Keratinocyte (primary cell): ENCODE data around the gene NRP1. TPM values are rescaled to one million over a fixed set of nuclear protein-coding genes. Genes with fewer than 3 reads are reported as not detected.

Experiments used
- DNase-seq: peaks from one replicate; pipeline ENCODE4 v3.0.0-alpha.2; 2011; ENCODE audit warnings: low read depth, missing footprints, low spot score
- FAIRE-seq: peaks from 2 replicates; lab custom pipeline; 2011; peaks lifted over from hg19 to GRCh38; lab: Jason Lieb, UNC
- H2AFZ ChIP-seq: 2 replicates; pipeline ENCODE4 v1.6.0; 2012; ENCODE audit warnings: low read length, control low read depth, inconsistent platforms; ENCODE audit not compliant: control insufficient read depth
- H3K27ac ChIP-seq: 2 replicates; pipeline ENCODE4 v1.5.1; 2011; ENCODE audit warnings: low read length; ENCODE audit not compliant: control insufficient read depth, insufficient read depth
- H3K27me3 ChIP-seq: 3 replicates; pipeline ENCODE4 v1.6.0; 2011; ENCODE audit warnings: low read length; ENCODE audit not compliant: control insufficient read depth, insufficient read depth; ENCODE audit errors: extremely low read depth
- H3K36me3 ChIP-seq, 2 experiments: 2 replicates in 1 of 2; 3 replicates in 1 of 2; pipeline ENCODE4 v1.5.1; 2011; ENCODE audit warnings: low read length in 2 of 2, mild to moderate bottlenecking in 1 of 2; ENCODE audit not compliant: control insufficient read depth in 2 of 2, insufficient read depth in 2 of 2; ENCODE audit errors: extremely low read depth in 1 of 2
- H3K4me1 ChIP-seq: 3 replicates; pipeline ENCODE4 v1.5.1; 2011; ENCODE audit warnings: low read length; ENCODE audit not compliant: control insufficient read depth, insufficient read depth; ENCODE audit errors: extremely low read depth
- H3K4me2 ChIP-seq: 3 replicates; pipeline ENCODE4 v1.6.0; 2011; ENCODE audit warnings: low read depth, low read length; ENCODE audit not compliant: control insufficient read depth, insufficient read depth; ENCODE audit errors: extremely low read depth
- H3K4me3 ChIP-seq, 3 experiments: fragments of 200-600 bp in 1 of 3; sonication (generic) in 1 of 3; 2 replicates in 2 of 3; 3 replicates in 1 of 3; pipeline ENCODE4 v1.5.1; 2011 to 2016; ENCODE audit warnings: low read length in 3 of 3, mild to moderate bottlenecking in 3 of 3, control low read depth in 2 of 3, inconsistent platforms in 1 of 3, low read depth in 1 of 3, mixed read lengths in 1 of 3, mixed run types in 1 of 3, moderate library complexity in 1 of 3; ENCODE audit not compliant: control insufficient read depth in 2 of 3, insufficient read depth in 2 of 3; ENCODE audit errors: extremely low read depth in 1 of 3
- H3K79me2 ChIP-seq: 2 replicates; pipeline ENCODE4 v1.6.0; 2012; ENCODE audit warnings: low read length; ENCODE audit not compliant: control insufficient read depth, insufficient read depth
- H3K9ac ChIP-seq: 3 replicates; pipeline ENCODE4 v1.6.0; 2011; ENCODE audit warnings: low read length; ENCODE audit not compliant: control insufficient read depth, insufficient read depth; ENCODE audit errors: extremely low read depth
- H3K9me1 ChIP-seq: 3 replicates; pipeline ENCODE4 v1.6.0; 2011; ENCODE audit warnings: low read length; ENCODE audit not compliant: control insufficient read depth, insufficient read depth; ENCODE audit errors: extremely low read depth
- H3K9me3 ChIP-seq: 2 replicates; pipeline ENCODE4 v1.5.1; 2012; ENCODE audit warnings: low read depth, low read length; ENCODE audit not compliant: control insufficient read depth
- H4K20me1 ChIP-seq: 3 replicates; pipeline ENCODE4 v1.6.0; 2011; ENCODE audit warnings: low read length; ENCODE audit not compliant: control insufficient read depth, insufficient read depth; ENCODE audit errors: extremely low read depth
- CTCF ChIP-seq, 3 experiments: IDR thresholded peaks in 1 of 3; conservative IDR thresholded peaks in 1 of 3; optimal IDR thresholded peaks in 1 of 3; 2 replicates in 2 of 3; 3 replicates in 1 of 3; pipeline versions ENCODE3 to v1.5.1; 2011; ENCODE audit warnings: low read length in 3 of 3, mild to moderate bottlenecking in 3 of 3, moderate library complexity in 2 of 3, control low read depth in 1 of 3, inconsistent platforms in 1 of 3; ENCODE audit not compliant: insufficient read depth in 2 of 3; ENCODE audit errors: extremely low read depth in 1 of 3
- EZH2 ChIP-seq: IDR thresholded peaks from one replicate; pipeline ENCODE4 v1.6.1; 2012; ENCODE audit warnings: inconsistent platforms, mild to moderate bottlenecking, low read length, moderate library complexity
- dilution Hi-C: fragments of 300-500 bp; cut with MboI; formaldehyde crosslinking; loops from one replicate; pipeline ENCODE4 v1.7.0; 2020; ENCODE audit warnings: low sequenced_read_pairs; ENCODE audit not compliant: extremely low pct_ligation_motif_present
- polyA plus RNA-seq, 5 experiments: library from polyadenylated mRNA; depleted of rRNA in 3 of 5; stranded (reverse) in 3 of 5; stranded (forward) in 1 of 5; unstranded in 1 of 5; fragments of >200 nt; gene quantifications; 1 replicate in 1 of 5; 2 replicates in 3 of 5; 3 replicates in 1 of 5; pipeline versions ENCODE4 v1.2.1 to v1.2.3, GENCODE V29; 2011 to 2012; ENCODE audit warnings: missing spikeins in 2 of 5, low read depth in 1 of 5, low replicate concordance in 1 of 5

NRP1 gene
- polyA plus RNA-seq, 1 donor (not counting 4 experiments of a cell fraction or from before 2014, with no cell fraction given): 36.2 TPM

- Histone ChIP-seq H3K79me2 (no peaks in the 10 kb centered on the region), H4K20me1 (no peaks in the 10 kb centered on the region), H3K27ac (no peak overlapping the region), H3K27me3 (no peaks in the 10 kb centered on the region), H3K4me1 (peaks cover 27% of the 10 kb centered on the region), H2AFZ (no peak overlapping the region), H3K4me2 (no peak overlapping the region), H3K9ac (no peak overlapping the region), H3K36me3 (no peaks in the 10 kb centered on the region), H3K4me3 (no peak overlapping the region), H3K9me3 (no peaks in the 10 kb centered on the region), H3K9me1 (peaks cover 2% of the 10 kb centered on the region)
- FAIRE-seq: no peak
- dilution Hi-C loops: no loop called here
- DNase-seq: no peak
- TF ChIP-seq EZH2 (no peak), CTCF (optimal IDR thresholded peaks at IDR 0.05 in 1 of 3, IDR thresholded peaks at IDR 0.05 in 1 of 3, conservative IDR thresholded peaks at IDR 0.05 in 1 of 3; ENCODE audit: extremely low read depth in 1 of 3, insufficient read depth in 2 of 3, low read length in 3 of 3) (no peak)
Measured at GRCh38 chr10:33344676-33345075, 10.2 kb upstream of the NRP1 start.

GRCh38 chr10:33341637-33342036 lies 7.2 kb upstream of the NRP1 start:
- no peak for DNase-seq
- TF ChIP-seq EZH2 (no peak), CTCF (optimal IDR thresholded peaks at IDR 0.05 in 1 of 3, IDR thresholded peaks at IDR 0.05 in 1 of 3, conservative IDR thresholded peaks at IDR 0.05 in 1 of 3; ENCODE audit: extremely low read depth in 1 of 3, insufficient read depth in 2 of 3, low read length in 3 of 3) (no peak)
- Histone ChIP-seq H3K9me3 (no peaks in the 10 kb centered on the region), H3K9ac (peak overlapping the region; percentile 40), H3K36me3 (no peaks in the 10 kb centered on the region), H3K4me1 (peaks cover 27% of the 10 kb centered on the region), H3K79me2 (no peaks in the 10 kb centered on the region), H4K20me1 (no peaks in the 10 kb centered on the region), H2AFZ (no peak overlapping the region), H3K9me1 (peaks cover 2% of the 10 kb centered on the region), H3K4me2 (peak overlapping the region; percentile 92), H3K4me3 (peak overlapping the region in 2 of 3 experiments; percentile 47 to 49), H3K27me3 (no peaks in the 10 kb centered on the region), H3K27ac (peak overlapping the region; percentile 52)
- dilution Hi-C loops: no loop called here
- FAIRE-seq: peak; percentile 34
